ENCODE measurements around the gene MGAT4A.

MGAT4A gene

GRCh38 chr2:98692090-98693054 lies 38.6 kb downstream of the MGAT4A start:
- DNase-seq (ENCODE audit: low read depth) = peak; percentile 11
- H3K4me3 ChIP-seq (ENCODE audit: low read length) = no peak overlapping the region
- TF ChIP-seq, protein P1, sequence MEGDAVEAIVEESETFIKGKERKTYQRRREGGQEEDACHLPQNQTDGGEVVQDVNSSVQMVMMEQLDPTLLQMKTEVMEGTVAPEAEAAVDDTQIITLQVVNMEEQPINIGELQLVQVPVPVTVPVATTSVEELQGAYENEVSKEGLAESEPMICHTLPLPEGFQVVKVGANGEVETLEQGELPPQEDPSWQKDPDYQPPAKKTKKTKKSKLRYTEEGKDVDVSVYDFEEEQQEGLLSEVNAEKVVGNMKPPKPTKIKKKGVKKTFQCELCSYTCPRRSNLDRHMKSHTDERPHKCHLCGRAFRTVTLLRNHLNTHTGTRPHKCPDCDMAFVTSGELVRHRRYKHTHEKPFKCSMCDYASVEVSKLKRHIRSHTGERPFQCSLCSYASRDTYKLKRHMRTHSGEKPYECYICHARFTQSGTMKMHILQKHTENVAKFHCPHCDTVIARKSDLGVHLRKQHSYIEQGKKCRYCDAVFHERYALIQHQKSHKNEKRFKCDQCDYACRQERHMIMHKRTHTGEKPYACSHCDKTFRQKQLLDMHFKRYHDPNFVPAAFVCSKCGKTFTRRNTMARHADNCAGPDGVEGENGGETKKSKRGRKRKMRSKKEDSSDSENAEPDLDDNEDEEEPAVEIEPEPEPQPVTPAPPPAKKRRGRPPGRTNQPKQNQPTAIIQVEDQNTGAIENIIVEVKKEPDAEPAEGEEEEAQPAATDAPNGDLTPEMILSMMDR (IDR thresholded peaks at IDR 0.05; ENCODE audit: insufficient read depth, low read depth, low read length, missing control alignments) = no peak

- TF ChIP-seq, protein P1 (IDR thresholded peaks at IDR 0.05; ENCODE audit: insufficient read depth, low read depth, low read length, missing control alignments) = no peak
- DNase-seq (ENCODE audit: low read depth) = peak; percentile 42
- no peak overlapping the region for H3K4me3 ChIP-seq (ENCODE audit: low read length)
These were observed 39.6 kb downstream of the MGAT4A start for GRCh38 chr2:98691303-98691702.

GRCh38 chr2:98685930-98686887 lies 44.7 kb downstream of the MGAT4A start:
- no peak for DNase-seq (ENCODE audit: low read depth)
- H3K4me3 ChIP-seq (ENCODE audit: low read length) = no peak overlapping the region
- TF ChIP-seq, protein P1 (IDR thresholded peaks at IDR 0.05; ENCODE audit: insufficient read depth, low read depth, low read length, missing control alignments) = no peak

GRCh38 chr2:98683728-98684127 lies 47.2 kb downstream of the MGAT4A start:
- TF ChIP-seq, protein P1 (IDR thresholded peaks at IDR 0.05; ENCODE audit: insufficient read depth, low read depth, low read length, missing control alignments) = no peak
- no peak overlapping the region for H3K4me3 ChIP-seq (ENCODE audit: low read length)
- no peak for DNase-seq (ENCODE audit: low read depth)

DNA sequence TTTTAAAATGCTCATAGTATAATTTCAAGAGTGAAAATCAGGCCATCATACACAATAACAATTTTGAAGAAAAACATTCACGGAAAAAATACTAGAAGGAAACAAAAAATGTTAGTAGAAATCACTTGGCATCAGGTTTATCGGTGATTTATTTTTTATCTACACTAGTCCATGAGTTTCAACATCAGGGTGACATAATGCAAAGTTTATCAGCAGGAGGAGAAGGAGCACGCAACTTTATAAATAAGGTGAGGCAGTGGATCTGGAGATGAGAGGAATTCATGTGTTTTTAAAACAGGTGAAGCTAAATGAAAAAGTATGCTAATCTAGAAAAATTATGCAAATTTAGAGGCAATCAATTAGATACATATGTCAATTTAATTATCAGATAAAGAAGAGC lies 54.2 kb downstream of the MGAT4A start:
- TF ChIP-seq, protein P1 (IDR thresholded peaks at IDR 0.05; ENCODE audit: insufficient read depth, low read depth, low read length, missing control alignments) = no peak
- no peak for DNase-seq (ENCODE audit: low read depth)
- no peak overlapping the region for H3K4me3 ChIP-seq (ENCODE audit: low read length)

DNA sequence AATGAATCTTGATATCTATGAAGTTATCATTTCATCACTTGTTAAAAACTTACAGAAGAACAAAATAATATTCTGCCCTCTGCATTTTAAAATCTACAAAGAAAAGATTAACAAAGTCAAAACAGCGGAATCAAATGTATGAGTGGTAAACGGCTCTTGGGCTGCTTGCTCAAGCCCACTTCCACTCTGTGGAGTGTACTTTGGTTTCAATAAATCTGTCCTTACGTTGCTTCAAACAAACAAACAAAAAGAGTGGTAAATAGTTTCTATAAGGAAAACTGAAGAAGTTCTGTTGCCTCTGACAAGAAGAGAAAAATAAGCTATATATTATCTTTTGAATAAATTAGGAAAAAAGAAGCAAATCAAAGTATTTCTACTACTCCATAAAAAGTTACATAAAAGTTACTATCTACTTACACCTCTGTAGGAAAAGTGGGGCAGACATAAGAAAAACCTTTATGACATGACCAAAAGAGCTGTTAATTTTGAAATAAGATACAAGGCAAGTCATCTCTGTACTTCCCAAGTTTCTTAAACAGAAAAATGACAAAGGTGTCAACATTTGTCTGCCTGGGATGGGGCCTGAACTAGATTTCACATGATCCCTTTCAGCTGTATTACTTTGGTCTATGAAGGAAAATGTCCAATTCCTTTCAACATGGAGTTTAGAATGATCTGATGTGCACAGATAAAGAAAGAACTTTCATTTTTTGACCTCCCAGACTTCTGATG lies 56.5 kb downstream of the MGAT4A start:
- TF ChIP-seq, protein P1 (IDR thresholded peaks at IDR 0.05; ENCODE audit: insufficient read depth, low read depth, low read length, missing control alignments) = no peak
- H3K4me3 ChIP-seq (ENCODE audit: low read length) = no peak overlapping the region
- DNase-seq (ENCODE audit: low read depth) = no peak

All from epithelial cell of esophagus (primary cell).